IPS DF 4.7 (cell line): Measurements from ENCODE around the gene CNKSR3.

Source experiments
- DNase-seq: peaks from one replicate; pipeline ENCODE4 v3.0.0-alpha.2; 2013; ENCODE audit warnings: low spot score; ENCODE audit errors: extremely low read depth

CNKSR3 gene

GRCh38 chr6:154479351-154479769, 31.1 kb downstream of the CNKSR3 start:
- no peak for DNase-seq

DNA sequence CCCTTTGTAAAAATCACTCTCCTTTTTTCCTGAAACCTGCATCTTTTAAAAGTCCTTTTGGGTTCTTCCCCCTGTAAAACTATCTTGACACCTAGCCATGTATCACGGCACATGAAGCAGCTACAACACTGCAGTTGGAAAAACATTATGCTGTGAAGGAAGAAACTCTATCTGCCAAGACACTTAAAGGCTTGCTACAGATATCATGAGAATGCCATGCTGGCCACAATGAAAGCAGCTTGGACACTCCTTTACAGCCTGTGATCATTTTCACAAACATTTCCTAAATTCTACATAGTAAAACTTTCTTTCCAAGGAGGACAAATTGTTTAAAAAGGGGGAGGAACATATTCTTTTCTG, 31.8 kb downstream of the CNKSR3 start:
- no peak for DNase-seq

DNA sequence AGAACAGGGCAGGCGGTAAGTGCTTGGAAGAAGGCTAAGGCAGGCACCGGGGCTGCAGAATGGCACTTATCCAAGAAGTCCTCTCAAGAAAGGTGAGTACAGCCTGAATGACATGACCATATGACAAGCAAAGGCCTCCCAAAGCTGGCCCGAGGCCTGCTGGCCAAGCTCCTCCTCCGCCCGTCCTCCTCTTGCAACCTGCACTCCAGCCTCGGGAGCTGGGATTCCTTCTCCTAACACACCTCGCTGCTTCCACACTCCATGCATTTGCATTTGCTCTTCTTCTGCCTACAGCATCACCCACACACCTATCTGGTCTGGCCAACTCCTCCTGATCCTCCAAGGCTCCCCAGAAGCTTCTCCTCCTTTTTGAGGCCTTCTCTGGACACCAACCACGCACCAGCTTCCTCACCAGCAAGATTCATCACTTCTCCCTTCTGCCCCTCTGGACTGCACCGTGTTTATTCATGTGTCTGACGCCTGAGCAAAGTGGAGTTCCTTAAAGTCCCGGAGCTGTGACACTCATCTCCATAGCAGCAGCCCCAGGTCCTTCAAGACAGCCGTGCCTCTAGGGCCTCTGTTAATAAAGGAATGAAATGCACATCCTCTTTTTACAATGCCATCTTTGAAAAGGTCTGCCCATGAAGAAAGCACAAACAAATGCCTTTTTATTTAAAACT, 32.3 kb downstream of the CNKSR3 start:
- no peak for DNase-seq

GRCh38 chr6:154476494-154476893, 34.0 kb downstream of the CNKSR3 start:
- no peak for DNase-seq

DNA sequence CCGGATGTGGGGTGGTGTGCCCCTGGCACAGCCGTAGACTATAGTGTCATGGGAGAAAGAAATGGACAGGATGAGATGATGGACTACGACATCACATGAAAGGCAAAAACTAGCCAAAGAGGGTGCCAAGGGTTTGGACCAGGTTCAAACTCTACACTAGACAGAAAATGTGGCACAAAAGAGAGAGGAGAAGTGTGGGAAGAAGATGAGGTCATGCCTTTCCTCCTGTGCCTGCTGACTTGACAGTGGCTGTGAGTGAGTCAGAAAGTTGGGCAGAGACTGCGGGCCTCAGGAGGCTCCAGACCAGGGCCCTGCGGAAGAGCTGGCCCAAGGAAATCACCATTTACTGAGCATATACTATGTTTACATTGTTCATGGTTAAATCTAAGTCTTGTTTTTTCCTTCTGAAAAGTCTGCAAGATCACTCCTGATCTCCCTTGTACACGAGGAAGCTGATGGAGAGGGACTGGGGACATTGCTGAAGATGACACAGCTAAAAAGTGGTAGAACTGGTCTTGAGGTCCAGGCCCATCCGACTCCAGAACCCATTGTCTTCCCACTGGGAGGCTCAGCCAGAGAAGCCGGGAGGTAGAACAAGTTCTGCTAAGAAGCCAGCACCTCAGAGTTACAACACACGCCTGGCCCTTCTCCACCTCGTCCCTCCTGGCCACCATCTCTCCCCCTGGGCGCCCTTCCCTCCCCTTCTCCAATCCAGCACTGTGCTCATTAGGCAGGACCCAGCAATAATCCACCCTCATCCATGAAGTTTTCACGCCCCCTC, 35.6 kb downstream of the CNKSR3 start:
- DNase-seq = no peak

- no peak for DNase-seq
Measured at GRCh38 chr6:154473324-154473723, 37.2 kb downstream of the CNKSR3 start.

DNA sequence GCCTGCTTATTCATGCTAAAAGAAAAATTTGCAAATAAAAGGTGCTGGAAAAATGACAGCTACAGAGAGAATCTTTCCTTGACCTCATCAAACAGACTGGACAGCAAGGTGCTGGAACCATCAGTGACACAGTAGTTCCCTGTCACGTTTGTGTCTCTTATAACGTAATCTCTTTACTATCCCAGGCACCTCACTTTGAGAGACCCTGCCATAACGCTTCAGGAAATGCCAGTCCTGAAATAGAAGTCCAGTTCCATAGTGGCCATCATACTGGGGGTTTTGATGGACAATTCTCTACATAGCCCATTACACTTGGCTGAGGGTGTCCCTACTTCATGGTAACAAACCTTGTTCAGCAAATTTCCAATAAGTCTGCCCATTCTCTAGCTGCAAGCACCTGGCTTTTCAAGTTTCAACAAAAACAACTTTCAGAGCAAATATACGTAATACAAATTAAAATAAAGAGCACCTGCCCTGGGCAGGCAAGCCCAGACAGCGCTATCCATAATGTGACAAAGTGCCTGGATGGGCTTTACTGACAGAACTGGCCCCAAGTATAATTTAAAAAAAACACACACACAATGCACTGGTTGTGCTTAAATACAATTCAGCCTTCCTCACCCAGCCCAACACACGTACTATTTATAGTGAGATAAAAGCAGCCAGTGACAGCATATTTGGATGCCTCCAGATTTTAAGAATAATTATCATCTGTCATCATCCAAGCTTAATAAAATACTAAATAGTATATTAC, 38.7 kb downstream of the CNKSR3 start:
- DNase-seq = no peak

- DNase-seq = no peak
Measured at GRCh38 chr6:154469306-154469935, 41.1 kb downstream of the CNKSR3 start.

GRCh38 chr6:154468760-154469159, 41.7 kb downstream of the CNKSR3 start:
- no peak for DNase-seq

GRCh38 chr6:154466971-154467679, 43.4 kb downstream of the CNKSR3 start:
- no peak for DNase-seq

- DNase-seq = no peak
Measured at GRCh38 chr6:154466139-154466538, 44.3 kb downstream of the CNKSR3 start.

GRCh38 chr6:154463573-154464419, 46.7 kb downstream of the CNKSR3 start:
- DNase-seq = no peak

GRCh38 chr6:154462425-154462824, 48.1 kb downstream of the CNKSR3 start:
- DNase-seq = no peak

DNA sequence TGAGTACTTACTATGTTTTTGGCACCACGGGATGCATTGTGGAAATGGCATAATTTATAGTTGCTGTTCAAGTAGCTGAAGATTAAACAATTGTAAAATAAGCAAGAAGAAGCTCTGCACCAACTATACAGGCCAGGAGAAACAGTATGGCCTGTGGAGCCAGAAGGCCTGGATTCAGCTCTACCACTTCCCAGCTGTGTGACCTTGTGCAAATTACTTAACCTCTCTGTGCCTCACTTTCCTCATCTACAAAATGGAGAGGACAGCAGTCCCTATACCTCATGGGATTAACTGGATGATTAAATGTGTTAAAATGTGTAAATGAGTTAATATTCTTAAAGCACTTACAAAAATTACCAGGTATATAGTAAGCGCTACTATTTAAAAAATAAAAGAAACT, 49.1 kb downstream of the CNKSR3 start:
- DNase-seq = no peak

GRCh38 chr6:154460306-154461071, 50.0 kb downstream of the CNKSR3 start:
- DNase-seq = no peak

DNA sequence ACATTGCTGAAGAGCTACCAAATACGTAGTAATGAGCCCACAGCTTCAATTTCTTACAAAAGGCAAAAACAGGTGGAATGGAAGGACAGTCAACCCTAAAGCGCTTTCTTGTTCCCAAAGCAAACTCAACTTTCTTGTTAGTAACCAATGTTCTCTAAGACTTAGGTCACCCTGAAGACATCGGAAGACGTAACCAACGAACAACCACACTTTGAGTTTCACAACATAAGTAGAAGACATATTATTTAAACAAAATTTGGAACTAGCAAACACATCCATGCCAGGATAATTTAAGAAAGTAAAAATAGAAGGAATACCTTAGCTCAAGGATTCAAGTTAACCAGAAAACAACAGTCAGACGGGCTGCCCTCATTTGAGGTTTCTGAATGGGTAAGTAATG, 51.0 kb downstream of the CNKSR3 start:
- no peak for DNase-seq

DNA sequence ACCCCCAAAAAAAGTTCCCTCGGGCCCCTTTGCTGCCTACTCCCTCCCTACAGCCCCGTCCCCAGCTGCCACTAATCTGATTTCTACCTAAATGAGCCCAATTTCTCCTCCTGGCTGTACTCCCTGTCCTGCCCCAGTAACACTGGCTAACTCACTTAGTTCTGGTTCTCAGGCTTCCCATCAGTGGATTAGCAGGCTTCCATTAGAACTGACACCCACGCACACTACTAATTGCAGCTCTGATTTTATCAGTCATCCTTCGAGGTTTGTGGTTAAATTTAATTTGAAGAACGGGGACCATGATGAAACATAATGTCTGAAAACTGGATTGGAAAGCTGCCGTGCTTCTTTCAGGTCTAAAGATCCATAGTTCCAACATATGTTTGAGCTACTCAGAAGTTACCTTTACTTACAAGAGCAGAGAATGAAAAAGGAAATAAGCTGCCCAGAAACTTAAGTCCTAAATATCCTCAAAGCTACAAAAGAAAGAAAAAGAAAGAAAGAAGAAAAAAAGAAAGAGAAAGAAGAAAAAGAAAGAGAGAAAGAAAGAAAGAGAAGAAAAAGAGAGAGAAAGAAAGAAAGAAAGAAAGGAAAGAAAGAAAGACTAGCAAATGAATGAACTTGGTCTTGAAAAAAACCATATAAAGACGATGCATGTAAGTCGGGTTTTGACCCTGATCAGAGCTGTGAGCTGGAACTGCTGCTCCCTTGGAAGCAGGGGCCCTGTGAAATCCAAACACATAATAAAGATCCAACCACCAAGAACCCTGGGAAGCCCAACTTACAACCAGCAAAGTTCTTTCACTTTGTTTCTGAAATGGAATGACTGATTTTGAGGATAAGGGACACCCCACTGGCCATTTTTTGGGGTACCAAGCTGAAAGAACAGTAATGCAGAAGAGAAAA, 51.7 kb downstream of the CNKSR3 start:
- DNase-seq = no peak

DNA sequence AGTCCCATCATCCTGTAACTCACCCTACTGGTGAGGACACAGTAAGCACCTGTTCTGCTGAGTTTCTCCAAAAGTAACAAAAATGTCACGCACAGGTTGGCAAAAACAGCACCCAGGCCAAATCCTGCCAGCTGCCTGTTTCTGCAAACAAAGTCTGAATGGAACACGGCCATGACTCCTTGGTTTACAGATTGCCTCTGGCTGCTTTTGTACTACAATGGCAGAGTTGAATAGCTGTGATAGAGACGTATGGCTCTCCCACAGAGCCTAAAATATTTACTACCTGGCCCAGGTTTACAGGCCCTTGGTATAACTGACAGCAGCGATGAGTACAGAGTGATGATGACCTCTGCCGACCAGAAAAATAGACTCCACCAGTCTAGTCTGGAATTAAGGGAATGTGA, 52.6 kb downstream of the CNKSR3 start:
- no peak for DNase-seq
